ENCODE results near the gene ALG9.

DNA sequence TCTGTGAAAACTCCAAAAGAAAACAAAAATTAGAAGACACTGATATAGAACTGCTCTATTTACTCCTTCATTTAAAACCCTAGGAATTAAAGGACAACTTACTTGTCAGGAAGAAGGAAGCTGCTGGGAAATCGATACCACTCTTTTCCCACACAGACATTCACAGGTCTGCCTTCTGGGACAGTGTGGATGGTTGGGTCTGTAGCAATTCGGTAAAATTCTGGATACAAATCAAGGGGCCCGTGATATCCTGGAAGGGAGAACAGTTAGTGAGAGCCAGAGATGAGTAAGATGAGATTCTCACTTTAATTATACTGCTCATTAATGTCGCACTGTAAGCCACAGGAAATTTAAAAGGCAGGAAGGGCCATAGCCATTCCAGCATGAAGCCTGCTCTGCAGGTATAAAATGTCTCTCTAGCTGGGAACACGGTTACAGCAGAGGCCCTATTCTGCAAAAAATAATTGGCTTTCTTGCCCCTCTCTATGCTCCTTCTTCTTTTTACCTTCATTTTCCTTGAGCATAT is 34.0 kb downstream of the ALG9 start:
- TF ChIP-seq CTCF (conservative IDR thresholded peaks at IDR 0.05) = no peak
- TF ChIP-seq ZFX (IDR thresholded peaks at IDR 0.05) = no peak

Data from C4-2B (cell line).